Hematopoietic multipotent progenitor cell treated with erythropoietin and hydrocortisone succinate and interleukin-3 and kit ligand, for 17 days (in vitro differentiated cells): ENCODE measurements around the gene PLK3.
"Not testable (repeated sequence)": the region's sequence is repeated elsewhere in the genome, so short reads cannot be mapped to it uniquely, and the experiment has no call there.

Source experiments
- DNase-seq: peaks from one replicate; pipeline ENCODE4 v3.0.0-alpha.2; 2015; ENCODE audit warnings: low spot score

The PLK3 gene

DNA sequence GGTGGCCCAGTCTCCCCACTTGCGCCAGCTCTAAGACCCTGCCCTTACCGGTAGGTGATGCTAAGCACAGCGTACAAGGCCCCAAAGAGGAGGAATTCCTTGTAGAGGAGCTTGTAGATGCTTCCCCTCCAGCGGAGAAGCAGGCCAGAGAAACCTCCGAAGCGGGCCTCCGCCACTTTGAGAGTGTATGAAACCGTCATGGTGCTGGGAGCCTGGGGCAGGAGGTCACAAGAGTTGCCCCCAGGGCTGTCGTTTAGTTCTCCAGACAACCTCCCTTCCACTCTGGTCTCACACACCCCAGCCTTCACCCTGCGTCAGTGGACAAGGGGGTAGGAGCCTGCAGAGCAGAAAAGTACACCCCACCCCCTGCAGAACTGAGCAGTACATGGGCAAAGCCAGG, 12.7 kb upstream of the PLK3 start:
- DNase-seq: no peak

DNA sequence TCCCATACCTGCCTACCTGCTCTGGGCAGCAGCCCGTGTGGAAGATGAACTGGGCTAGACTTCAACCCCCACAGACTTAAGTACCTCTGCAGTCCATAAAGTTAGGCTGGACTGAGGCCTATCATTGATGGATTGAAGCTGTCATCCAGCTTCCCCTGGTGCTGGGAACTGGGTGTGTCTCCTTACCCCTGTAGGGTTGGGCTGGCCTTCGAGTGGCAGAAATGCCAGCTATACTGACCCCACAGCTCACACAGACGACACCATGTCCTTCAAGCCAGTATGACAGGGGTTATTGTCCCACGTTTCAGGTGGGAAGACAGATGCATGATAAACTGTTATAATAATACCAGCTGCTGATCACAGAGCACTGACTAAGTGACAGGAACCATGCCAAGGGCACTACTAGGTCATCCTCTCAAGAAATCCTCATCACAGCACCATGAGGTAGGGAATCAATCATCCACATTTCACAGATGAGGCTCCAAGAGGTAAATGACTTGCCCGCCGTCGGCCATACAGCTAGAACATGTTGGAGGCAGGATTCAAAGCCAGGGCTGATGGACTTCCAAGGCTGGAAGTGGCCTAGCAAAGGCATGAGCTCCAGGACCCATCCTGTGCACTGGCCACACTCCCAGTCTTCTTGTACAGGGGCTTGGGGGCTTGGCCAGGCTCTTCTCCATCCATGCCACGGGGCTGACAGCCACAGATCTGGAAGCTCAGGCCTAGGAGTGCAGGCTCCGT, 11.9 kb upstream of the PLK3 start, which contains the start of gene BEST4:
TSS of gene BEST4 (minus strand) at position 51 of the 741 bp plus-strand sequence. CDS start 465 bp downstream, outside the sequence.
- DNase-seq: no peak

DNA sequence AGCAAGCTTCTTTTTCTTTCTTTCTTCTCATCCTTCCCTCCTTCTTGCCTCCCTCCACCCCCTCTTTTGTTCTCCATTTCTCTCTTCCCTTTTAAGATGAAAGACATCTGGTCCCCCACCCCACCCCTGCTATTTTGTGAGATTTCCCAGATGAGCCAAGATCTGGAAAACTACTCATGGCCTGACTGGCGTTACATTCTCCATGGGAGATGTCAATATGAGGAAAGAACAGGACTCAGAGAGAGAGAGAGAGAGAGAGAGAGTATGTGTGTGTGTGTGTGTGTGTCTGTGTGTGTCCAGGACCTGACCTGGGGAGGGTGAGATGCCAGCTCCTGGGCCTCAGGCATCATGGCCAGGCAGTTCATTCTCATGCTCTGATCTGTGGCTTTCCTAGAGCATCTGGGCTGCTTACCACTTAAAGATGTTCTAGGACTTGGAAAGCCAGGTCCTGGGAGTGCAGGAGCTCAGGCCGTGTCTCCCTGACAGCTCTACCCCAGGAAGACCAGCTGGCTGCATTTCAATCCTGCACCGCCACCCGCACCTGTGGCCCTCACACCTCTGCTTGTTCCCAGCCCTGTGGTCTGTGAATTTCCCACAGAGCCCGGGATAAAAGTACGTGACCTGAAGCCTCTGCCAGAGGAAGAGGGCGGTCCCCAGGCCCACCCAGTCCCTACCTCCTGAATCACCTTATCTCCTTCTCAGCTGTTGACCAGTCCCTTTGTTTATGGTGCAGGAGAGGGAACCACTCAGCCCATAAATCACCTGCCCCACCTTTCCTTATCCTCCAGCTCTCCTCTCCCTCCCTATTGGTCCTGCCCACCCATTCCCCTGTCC, 9.0 kb upstream of the PLK3 start:
- no peak for DNase-seq

DNA sequence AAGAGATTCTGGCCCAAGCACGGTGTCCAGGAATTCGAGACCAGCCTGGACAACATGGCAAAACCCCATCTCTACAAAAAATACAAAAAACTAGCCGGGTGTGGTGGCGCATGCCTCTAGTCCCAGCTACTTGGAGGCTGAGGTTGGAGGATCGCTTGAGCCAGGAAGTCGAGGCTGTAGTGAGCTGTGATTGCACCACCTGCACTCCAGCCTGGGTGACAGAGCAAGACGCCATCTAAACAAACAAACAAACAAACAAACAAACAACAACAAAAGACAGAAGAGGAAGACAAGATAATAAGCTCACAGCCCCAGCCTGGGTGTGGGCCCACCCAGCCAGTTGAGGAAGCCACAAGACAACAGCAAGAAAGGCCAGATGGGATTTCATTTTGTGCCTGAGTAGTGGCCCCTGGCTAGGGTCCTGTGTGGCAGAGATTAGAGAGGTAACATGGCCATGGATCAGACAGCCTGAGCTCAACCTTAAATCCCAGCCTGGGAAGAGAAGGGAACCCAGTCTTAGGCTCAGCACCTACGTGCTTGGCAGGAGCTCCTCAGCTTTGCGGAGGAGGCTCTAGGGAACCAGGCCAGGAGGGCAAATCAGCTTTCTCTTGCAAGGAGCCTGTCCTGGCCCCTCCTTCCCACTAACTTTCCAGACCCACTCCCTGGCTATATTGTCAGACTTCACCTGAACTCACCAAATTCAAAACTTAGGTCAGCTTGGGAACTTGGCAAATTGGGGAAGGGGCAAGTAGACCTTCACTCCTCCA, 7.3 kb upstream of the PLK3 start:
- DNase-seq: no peak

DNA sequence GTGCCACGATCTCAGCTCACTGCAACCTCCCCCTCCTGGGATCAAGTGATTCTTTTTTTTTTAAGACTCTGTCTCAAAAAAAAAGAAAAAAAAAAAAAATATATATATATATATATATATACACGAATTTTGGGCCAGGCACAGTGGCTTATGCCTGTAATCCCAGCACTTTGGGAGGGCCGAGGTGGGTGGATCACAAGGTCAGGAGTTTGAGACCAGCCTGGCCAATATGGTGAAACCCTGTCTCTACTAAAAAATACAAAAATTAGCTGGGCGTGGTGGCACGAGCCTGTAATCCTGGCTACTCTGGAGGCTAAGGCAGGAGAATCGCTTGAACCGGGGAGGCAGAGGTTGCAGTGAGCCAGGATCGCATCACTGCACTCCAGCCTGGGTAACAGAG, 2.3 kb upstream of the PLK3 start:
- not testable (repeated sequence) for DNase-seq

DNA sequence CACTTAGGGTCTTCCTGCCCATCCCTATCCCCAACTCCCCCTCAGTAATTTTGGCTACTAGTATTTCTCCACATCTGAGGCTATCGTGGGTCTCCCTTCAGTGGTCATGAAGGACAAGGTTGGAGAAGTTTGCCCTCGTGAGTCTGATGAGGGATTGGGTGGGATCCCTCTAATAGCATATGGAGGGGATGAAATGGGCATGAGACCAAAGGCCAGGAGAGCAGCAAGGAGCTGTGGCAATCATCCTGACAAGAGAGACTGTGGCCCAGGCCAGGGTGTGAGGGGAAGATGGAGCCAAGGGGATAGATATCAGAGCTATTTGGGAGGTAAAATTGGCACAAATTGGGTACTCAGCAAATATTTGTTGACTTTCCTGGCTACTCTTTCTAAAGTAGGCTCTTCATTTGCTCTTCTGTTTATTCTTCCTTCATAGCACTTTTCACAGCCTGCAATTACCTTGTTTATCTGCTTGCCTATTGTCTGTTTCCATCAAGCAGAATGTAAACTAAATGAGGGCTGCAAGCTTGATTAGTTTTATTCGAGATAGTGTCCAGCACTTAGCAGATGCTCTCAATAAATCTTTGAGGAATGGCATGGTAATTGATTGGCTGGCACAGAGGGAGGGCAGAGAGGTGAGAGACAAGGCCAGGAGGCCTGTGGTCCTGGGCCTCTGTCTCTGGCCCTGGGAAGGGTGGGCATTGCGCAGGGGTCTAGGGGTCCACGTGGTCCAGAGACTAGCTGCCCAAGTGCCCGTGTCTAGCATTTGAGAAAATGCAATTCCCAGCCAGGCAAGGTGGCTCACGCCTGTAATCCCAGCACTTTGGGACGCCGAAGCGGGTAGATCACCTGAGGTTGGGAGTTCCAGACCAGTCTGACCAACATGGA, 1.5 kb upstream of the PLK3 start:
- peak; percentile 25 for DNase-seq

DNA sequence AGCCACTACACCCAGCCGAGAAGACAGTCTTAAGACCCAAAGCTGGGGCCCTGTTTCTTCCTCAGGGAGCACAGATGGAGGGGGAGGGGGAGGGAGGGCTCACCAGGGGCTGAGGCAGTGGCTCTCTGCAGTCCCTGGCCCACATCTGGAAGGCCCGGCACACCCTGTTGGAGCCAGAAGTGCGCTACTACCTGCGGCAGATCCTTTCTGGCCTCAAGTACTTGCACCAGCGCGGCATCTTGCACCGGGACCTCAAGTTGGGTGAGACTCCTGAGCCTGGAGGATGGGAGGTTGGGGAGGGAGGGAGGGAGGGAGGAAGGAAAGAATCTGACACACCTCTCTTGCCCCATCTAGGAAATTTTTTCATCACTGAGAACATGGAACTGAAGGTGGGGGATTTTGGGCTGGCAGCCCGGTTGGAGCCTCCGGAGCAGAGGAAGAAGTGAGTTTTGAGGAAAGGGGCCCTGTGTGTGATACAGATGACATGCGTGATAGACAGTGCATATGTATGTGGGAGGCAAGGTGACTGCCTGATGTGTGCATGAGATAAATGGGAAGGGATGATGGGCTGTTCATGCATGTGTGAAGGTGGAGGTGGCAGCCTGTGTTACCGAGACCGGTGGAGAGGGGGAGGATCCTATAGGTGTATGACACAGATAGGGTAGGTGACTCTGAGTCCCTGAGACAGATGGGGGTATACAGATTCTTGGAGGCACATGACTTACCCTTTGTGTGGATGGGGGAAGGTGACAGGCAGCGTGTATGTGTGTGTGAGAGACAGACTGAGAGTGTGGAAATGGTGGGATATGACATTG, 1.5 kb downstream of the PLK3 start:
- DNase-seq: peak; percentile 35

DNA sequence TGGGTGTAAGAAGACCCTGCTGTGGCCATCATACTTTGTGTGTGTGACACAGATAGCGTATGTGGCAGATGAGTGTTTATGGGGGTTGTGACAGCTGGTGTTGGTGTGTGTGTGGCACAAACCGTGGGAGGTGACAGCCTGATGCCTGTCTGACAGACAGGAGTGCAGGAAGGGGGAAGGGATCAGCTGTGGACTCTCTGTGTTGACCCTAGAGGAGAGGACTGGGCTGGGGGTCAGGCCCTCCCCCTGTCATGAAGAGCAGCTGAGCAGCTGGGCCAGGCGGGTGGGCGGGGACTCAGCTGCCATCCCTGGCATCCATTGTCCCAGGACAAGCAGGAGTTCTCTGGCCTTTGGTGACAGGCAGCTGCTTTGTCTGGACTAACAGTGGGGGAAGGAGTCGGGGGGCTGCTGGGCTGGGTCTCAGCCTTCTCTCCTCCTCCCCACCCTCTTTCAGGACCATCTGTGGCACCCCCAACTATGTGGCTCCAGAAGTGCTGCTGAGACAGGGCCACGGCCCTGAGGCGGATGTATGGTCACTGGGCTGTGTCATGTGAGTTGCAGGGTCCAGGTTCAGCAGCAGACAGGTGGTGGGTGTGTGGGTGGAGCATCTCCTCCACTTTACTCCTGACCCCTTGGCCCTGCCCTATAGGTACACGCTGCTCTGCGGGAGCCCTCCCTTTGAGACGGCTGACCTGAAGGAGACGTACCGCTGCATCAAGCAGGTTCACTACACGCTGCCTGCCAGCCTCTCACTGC, 2.3 kb downstream of the PLK3 start:
- no peak for DNase-seq

DNA sequence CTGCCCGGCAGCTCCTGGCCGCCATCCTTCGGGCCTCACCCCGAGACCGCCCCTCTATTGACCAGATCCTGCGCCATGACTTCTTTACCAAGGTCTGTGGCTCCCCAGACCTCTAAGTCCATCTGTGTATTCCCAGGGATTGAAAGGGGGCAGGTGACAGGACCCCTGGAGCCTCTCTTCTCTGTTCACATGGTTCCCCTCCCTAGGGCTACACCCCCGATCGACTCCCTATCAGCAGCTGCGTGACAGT, 2.8 kb downstream of the PLK3 start:
- peak; percentile 7 for DNase-seq

DNA sequence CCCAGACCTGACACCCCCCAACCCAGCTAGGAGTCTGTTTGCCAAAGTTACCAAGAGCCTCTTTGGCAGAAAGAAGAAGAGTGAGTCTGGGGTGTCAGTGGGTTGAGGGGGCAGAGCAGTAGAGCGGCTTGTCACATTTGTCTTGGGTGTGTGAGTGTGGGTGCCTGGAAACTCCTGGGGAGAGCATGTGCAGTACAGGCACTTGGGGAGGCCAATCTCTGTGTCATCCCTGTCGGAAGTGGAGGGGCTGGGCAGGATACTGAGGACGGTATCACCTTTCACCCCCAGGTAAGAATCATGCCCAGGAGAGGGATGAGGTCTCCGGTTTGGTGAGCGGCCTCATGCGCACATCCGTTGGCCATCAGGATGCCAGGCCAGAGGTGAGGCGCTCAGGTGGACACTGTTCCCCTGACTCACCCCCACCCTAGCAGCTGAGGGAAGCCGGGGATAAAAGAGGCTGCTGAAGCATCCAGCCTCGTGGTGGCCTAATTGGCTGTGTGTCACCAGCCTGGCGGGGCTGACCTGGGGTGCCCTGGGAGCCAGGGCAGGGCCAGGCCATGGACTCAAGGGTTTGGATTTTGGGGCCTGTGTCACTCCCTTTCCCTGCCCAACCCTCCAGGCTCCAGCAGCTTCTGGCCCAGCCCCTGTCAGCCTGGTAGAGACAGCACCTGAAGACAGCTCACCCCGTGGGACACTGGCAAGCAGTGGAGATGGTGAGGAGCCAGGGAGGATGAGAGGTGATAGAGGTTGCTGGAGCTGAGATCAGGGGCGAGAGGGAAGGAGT, 3.3 kb downstream of the PLK3 start:
- no peak for DNase-seq

DNA sequence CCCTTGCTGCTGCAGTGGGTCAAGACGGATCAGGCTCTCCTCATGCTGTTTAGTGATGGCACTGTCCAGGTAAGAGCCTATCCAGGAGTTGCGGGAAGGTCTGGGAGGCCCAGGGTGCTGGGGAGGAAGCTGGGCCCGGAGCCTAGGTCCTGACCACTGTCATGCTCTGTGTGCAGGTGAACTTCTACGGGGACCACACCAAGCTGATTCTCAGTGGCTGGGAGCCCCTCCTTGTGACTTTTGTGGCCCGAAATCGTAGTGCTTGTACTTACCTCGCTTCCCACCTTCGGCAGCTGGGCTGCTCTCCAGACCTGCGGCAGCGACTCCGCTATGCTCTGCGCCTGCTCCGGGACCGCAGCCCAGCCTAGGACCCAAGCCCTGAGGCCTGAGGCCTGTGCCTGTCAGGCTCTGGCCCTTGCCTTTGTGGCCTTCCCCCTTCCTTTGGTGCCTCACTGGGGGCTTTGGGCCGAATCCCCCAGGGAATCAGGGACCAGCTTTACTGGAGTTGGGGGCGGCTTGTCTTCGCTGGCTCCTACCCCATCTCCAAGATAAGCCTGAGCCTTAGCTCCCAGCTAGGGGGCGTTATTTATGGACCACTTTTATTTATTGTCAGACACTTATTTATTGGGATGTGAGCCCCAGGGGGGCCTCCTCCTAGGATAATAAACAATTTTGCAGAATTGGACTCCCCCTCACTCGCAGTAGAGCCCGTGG, 5.3 kb downstream of the PLK3 start:
- DNase-seq: no peak

DNA sequence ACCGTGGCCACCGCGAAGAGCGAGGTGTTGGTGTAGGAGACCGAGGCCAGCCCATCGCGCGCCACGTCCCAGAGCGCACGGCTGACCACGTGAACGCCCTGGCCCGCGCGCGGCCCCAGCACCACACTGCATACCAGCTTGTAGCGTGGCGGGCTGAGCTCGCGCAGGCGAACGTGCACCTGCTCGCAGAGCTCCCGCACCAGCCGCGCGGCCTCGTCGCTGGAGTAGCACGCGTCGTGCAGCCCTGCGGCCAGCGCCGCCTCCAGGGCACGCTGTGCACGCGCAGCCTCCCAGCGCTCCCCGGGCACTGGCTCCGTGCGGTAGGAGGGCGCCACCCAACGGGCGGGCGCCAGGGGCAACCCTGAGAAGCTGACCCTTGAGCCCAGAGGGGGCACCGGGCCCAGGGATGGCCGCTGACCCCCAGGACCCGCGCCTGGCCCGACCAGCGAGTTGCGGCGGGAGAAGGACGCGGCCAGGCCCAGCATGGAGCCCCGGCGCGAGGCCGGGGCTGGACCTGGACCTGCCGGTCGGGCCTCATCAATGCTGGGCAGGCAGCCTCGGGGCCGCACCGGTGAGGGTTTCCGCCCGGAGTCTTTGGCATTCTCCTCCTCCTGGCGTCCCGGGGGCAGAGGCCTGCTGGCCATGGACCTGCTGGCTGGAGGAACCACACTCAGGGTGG, 6.0 kb downstream of the PLK3 start:
- no peak for DNase-seq

DNA sequence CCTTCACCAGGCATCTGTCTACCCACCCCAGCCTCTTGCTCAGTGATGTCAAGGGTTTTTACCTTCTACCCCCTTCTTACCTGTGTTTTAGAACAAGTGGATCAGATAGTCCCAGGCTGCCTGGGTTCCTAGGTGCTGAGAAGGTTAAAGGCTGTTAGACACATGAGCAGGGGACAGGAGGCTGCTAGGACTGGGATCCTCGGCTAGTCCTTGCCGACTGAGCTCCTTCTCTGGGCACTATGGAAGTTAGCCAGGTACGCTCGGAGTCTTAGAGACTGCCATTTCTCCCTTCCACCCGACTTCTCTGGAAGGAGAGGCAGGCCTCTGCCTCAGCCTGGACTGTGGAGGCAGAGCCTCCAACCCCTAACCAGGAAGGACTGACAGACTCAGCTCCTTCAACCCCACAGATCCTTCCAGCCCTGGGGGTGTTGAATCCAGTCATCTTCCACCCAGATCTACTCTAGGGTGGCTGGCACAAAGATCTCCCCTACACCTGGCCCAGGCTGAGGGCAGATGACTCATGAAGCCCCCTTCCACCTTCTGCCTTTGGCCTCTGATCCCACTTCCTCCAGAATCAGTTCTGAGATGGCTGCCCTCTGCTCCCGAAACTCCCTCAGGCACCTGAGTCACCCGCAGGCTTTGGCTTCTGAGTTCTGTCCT, 6.7 kb downstream of the PLK3 start, which contains the start of gene DYNLT4:
TSS of gene DYNLT4 (minus strand) at position 648 of the 660 bp plus-strand sequence. CDS start 683 bp downstream, outside the sequence.
- DNase-seq: no peak

DNA sequence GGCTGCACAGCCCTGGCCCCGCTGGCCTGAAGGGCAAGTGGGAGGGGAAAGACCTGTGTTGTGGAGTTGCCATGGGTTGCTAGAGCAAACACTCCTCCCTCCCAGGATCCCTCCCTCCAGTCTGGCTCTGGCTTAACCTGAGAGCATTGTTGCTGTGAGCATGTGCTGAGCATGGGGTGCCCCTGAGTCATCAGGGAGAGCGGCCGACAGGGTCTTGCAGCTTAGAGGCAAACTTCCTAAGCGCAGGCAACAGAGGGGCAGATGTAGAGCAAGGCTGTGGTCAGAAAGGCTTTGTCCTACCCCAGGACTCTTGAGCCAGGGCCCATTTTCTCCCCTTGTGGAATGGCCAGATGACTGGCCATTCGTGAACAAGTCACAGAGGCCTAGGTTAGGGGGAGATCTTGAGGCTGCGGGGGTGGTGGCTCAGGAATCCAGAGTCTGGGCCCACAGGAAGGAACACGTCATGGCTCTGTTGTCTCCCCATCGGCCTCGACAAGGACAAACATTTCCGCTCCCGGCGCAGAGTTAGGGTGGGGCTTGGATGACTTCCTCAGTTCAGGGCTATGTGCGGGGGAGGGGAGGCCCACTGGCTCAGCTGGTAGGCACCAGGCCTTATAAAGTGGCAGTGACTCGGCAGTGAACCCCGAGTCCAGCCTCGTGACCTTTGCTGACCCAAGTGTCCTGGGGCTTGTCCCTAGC, 7.3 kb downstream of the PLK3 start:
- peak; percentile 90 for DNase-seq

DNA sequence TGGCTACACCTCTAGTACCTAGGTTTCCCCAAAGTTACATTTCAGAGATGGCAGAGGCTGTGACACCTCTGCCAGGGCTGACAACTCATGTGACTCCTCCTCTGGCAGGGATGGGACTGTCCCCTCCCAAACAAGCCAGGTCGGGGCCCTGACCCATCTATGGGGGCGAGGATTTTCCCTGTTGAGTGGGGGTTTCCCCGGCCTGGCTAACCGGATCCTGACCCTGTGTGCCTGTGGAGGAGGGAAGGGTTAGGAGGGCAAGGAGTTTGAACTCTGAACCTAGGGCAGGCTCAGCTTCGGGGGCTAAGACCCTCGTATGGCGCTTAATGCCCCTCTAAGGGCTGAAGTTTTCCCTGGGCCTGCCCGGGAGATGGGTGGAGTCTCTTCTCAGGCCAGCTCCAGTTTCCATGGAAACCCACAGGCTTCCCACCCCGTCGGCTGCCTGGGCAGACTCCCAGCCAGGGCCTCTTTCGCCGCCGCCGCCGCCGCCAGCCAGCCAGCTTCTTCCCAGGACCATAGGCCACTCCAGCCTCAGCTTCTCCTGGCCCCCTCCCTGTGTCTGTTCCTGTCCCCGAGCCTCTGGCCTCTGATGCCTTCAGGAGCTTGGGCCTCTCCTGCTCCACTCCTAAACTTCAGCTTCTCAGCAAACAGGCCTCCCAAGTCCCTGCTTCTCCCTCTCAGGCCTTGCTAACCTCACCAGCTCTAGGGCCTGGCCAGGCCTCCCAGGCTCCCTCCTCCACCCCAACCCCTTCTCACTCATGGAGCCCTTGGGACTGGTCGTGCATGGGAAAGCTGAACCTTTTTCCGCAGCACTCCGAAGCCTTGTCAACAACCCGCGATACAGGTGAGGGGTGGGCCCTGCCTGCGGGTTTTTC, 8.1 kb downstream of the PLK3 start, which contains the start of gene BTBD19:
TSS of gene BTBD19 (plus strand) at position 461 of the 875 bp plus-strand sequence. CDS start at position 759, 298 bp downstream.
- DNase-seq: peak; percentile 86
